Brain microvascular endothelial cell (primary cell): ENCODE measurements around the gene ZDHHC11.
"Not testable (repeated sequence)": the region's sequence is repeated elsewhere in the genome, so short reads cannot be mapped to it uniquely, and the experiment has no call there.

Source experiments
- DNase-seq: peaks from one replicate; pipeline ENCODE4 v3.0.0-alpha.2; 2020
- H3K27ac ChIP-seq: fragments of 250-450 bp; sonication (Bioruptor Pico); 2 replicates; pipeline ENCODE4 v1.5.1; 2020; ENCODE audit warnings: mild to moderate bottlenecking, moderate library complexity
- H3K27me3 ChIP-seq: fragments of 250-450 bp; sonication (Bioruptor Pico); replicated peaks from 2 replicates; pipeline ENCODE4 v1.5.1; 2020; ENCODE audit warnings: mild to moderate bottlenecking
- H3K36me3 ChIP-seq: fragments of 250-450 bp; sonication (Bioruptor Pico); replicated peaks from 2 replicates; pipeline ENCODE4 v1.5.1; 2020; ENCODE audit warnings: mild to moderate bottlenecking
- H3K4me3 ChIP-seq: 2 replicates; pipeline ENCODE4 v1.5.1; 2011; ENCODE audit warnings: low read depth, mild to moderate bottlenecking, control low read depth, low read length, moderate library complexity
- in situ Hi-C: cut with HindIII; loops from 2 replicates; pipeline ENCODE4 v1.10.0; 2017; ENCODE audit warnings: low sequenced_read_pairs, low pct_ligation_motif_present
- TF ChIP-seq, protein P1 (sequence below): IDR thresholded peaks from 2 replicates; pipeline ENCODE4 v1.5.1; 2011; ENCODE audit warnings: low read depth, mild to moderate bottlenecking, moderate library complexity, low read length, control low read depth, inconsistent platforms; ENCODE audit errors: missing control alignments

The ZDHHC11 gene

DNA sequence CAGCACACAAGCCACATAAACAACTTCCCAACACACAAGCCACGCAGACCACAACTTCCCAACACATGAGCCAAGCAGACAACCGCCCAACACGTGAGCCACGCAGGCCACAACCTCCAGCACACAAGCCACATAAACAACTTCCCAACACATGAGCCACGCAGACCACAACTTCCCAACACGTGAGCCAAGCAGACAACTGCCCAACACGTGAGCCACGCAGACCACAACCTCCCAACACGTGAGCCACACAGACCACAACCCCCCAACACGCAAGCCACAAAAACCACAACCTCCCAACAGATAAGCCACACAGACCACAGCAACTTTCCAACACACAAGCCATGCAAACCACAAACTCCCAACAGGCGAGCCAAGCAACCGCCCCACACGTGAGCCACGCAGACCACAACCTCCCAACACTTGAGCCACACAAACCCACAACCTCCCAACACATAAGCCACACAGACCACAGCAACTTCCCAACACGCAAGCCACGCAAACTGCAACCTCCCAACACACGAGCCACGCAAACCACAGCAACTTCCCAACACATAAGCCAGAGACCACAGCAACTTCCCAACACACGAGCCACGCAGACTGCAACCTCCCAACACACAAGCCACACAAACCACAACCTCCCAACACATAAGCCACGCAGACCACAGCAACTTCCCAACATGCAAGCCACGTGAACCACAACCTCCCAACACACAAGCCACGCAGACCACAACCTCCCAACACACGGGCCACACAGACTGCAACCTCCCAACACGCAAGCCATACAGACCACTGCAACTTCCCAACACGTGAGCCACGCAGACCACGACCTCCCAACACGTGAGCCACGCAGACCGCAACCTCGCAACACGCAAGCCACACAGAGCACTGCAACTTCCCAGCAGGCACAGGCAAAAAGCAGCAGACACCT, 31.7 kb upstream of the ZDHHC11 start:
- H3K4me3 ChIP-seq, result no peak overlapping the region
- no peak for DNase-seq
- peaks cover 67% of the 10 kb centered on the region for H3K36me3 ChIP-seq
- in situ Hi-C loops, result no loop called here
- H3K27me3 ChIP-seq, result no peaks in the 10 kb centered on the region
- TF ChIP-seq, protein P1, sequence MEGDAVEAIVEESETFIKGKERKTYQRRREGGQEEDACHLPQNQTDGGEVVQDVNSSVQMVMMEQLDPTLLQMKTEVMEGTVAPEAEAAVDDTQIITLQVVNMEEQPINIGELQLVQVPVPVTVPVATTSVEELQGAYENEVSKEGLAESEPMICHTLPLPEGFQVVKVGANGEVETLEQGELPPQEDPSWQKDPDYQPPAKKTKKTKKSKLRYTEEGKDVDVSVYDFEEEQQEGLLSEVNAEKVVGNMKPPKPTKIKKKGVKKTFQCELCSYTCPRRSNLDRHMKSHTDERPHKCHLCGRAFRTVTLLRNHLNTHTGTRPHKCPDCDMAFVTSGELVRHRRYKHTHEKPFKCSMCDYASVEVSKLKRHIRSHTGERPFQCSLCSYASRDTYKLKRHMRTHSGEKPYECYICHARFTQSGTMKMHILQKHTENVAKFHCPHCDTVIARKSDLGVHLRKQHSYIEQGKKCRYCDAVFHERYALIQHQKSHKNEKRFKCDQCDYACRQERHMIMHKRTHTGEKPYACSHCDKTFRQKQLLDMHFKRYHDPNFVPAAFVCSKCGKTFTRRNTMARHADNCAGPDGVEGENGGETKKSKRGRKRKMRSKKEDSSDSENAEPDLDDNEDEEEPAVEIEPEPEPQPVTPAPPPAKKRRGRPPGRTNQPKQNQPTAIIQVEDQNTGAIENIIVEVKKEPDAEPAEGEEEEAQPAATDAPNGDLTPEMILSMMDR, result no peak
- no peak overlapping the region for H3K27ac ChIP-seq

DNA sequence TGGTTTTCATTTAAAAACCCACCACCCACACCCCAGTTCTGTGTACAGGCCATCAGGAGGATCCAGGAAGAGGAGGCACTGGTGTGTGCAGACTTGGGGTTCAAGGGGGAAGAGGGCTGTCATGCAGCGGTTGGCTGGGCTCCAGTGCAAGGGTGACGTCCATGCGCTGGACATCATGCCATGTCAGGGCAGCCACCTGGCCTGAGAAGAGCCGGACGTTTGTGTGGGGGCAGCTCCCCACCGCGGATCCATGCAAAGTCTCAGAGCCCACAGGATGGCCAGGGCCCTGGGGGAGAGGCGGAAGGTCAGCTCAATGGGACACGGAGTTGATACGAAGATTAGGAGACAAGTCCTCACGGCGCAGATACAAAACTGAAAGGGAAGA, 30.8 kb upstream of the ZDHHC11 start:
- in situ Hi-C loops, result no loop called here
- Histone ChIP-seq H3K27me3 (no peaks in the 10 kb centered on the region), H3K27ac (no peak overlapping the region), H3K4me3 (no peak overlapping the region), H3K36me3 (peaks cover 63% of the 10 kb centered on the region)
- DNase-seq, result no peak
- TF ChIP-seq, protein P1, result no peak

DNA sequence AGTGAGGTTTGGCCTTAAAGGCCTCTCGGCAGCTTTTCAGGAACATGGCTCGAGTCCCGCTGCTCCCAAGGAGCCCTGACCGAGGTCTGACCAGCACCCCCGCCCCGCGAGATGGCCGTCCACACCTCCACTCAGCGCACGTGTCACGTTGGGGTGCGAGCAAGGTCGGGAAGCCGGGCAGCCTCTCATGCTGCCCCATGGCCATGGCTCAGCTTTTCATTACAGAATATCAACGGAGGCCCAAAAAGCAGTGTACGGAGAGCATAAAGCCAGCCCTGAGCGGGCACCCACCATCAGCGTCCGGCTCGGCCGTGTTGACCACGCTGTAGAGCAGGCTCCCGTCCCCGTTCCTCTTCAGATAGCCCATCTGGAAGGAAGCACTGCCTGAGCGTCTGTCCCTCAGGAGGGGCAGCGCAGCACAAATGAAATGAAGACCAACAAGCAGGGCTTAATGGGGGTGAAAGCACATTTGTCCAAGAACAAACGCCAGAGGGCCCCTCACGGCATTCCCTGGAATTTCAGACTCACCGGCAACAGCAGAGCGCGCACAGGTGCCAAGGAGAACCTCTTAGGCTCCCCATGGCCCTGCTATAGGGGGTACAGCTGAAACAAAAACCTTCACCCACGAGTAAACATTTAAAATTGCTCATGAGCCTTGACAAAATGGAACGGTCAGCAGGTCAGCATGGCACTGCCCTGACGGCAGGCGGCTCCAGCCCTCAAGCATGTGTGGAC, 30.2 kb upstream of the ZDHHC11 start:
- no peaks in the 10 kb centered on the region for H3K27me3 ChIP-seq
- peaks cover 62% of the 10 kb centered on the region for H3K36me3 ChIP-seq
- no peak overlapping the region for H3K27ac ChIP-seq
- TF ChIP-seq, protein P1, result no peak
- no peak overlapping the region for H3K4me3 ChIP-seq
- in situ Hi-C loops, result no loop called here
- DNase-seq, result no peak

DNA sequence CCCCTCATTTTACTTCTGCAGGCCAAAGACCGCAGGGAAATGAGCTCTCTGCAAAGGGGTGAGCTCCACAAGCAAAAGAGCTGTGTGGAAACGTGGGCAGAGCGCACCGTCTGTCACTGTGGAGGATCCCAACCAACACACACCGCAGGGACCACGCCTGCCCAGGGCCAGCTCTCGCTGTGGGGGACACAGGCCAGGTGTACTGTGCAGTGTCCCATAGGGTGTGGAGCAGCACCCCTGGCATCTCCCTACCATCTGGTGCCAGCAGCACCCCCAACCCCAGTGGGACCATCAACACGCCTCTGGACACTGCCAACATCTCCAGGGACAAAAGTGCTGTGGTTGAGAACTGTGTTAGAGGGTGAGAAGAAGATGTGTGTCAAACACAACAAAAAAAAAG, 27.9 kb upstream of the ZDHHC11 start:
- H3K36me3 ChIP-seq, result peaks cover 57% of the 10 kb centered on the region
- DNase-seq, in situ Hi-C loops, H3K27me3 ChIP-seq, H3K27ac ChIP-seq, H3K4me3 ChIP-seq: not testable (repeated sequence)

DNA sequence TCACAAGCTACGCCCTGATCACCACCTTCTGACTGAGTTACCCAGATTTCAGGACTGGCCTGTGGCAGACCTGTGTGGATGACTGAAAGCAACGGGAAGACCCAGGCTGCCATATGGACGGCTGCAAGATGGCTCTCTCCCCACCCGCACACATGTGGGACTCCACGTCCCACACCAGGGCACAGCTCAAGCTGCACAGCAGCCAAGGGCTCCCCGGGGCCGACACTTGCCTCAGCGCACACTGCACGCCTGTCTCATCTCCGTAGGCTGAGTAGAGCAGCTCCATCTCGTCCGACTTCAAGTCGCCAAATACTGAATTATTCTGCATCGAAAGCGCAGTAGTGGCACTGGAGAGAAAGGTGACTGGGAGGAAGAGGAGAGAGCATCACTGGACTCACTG, 27.3 kb upstream of the ZDHHC11 start:
- DNase-seq, result no peak
- Histone ChIP-seq H3K36me3 (peaks cover 56% of the 10 kb centered on the region), H3K27ac (no peak overlapping the region), H3K4me3 (no peak overlapping the region), H3K27me3 (no peaks in the 10 kb centered on the region)
- in situ Hi-C loops, result no loop called here
- TF ChIP-seq, protein P1, result no peak

DNA sequence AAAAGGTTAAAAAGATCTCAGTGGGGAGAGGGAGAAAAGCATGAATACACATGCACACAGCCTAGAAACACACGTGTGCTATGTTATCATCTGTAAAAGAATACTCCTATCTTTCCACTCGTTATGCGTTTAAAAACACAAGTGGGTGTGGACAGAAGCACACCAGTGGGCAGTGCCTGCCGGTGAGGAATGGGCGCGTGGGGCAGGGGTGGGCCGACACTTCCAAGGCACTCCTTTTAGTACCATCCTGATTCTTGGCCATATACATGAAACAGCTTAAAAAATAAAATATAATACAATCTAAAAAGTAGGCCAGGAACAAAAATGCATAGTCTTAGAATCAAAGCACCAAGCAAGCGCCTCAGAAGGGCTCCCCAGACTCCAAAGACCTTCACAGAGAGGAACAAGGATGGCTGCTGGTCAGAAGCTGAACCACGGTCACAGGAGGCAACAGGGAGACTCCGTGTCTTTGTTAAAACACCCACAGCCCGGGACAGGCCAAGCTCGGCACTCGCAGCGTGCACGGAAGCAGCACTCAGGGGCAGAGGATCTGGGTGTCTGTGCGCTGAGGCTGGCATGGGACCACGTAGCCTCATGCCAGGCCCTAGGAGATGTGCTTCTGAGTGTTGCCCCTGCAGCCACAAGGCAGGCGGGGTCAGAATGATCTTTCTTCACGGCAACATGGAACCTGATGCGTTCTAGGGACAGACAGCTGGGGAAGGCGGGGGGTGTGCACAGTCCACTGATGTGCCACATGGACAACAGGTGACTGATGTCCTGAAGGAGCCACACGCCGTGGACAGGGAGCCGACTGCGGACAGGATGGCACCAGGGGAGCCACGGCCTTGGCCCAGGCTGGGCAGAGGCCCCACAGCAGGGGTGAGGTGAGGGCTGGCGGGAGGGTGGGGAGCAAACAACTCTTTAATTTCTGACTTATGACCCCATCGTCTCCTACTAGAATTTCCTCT, 25.9 kb upstream of the ZDHHC11 start:
- in situ Hi-C loops, result no loop called here
- peaks cover 54% of the 10 kb centered on the region for H3K36me3 ChIP-seq

More for the DNA sequence above, 25.9 kb upstream of the ZDHHC11 start:
- no peak overlapping the region for H3K27ac ChIP-seq
- H3K4me3 ChIP-seq, result no peak overlapping the region
- no peak for DNase-seq
- TF ChIP-seq, protein P1, result no peak
- no peaks in the 10 kb centered on the region for H3K27me3 ChIP-seq
